Measurements from ENCODE around the gene GBP4. TPM values are rescaled to one million over a fixed set of nuclear protein-coding genes. Genes with fewer than 3 reads are reported as not detected.
A peak's percentile ranks its signal among the peaks of the same experiment; 100 is the strongest.
"Not testable (repeated sequence)": the region's sequence is repeated elsewhere in the genome, so short reads cannot be mapped to it uniquely, and the experiment has no call there.

GBP4 gene
- total RNA-seq, result 36.8 and 37.5 TPM in 2 replicates

DNA sequence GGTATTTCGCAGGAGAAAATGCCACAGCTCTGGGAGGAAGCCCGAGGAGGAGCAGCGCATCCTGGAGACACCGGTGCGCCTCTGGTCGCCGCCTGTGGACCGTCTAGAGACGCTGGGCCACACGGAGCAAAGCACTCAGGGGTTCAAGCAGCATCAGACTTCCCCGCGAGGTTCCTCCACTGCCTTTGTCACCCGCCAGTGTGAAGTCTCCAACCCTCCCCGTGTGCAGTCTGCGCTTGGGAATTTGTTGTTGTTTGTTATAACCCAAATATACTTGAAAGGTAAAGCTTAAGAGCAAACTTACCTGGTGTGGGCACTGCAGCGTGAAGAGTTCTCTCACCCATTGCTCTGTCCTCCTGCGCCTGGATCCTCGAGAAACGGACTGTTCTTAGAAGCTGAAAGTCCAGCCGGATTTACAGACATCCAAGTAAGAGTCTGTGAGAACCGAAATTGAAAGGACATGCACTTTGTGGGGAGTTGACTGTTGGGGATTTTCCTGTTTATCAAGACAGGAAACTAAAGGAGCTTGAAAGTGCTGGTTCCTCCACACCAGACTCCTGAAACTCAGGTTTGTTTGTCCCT lies at the start of gene GBP4:
GBP4 (minus strand) TSS at position 452 of the 582 bp plus-strand sequence; CDS start at position 344, 108 bp downstream.
- H3K4me3 Mint-ChIP-seq, result peak within 1 kb of the TSS; percentile 93
- intact Hi-C loops (cut with micrococcal nuclease), result loop anchor here (1.0 to 5.0 kb wide), 9 partner anchors 61 to 253 kb away; partner anchors contain the start of gene GBP2
- peaks cover 36% of the 10 kb centered on the region for H3K36me3 Mint-ChIP-seq (ENCODE audit: low read depth)

DNA sequence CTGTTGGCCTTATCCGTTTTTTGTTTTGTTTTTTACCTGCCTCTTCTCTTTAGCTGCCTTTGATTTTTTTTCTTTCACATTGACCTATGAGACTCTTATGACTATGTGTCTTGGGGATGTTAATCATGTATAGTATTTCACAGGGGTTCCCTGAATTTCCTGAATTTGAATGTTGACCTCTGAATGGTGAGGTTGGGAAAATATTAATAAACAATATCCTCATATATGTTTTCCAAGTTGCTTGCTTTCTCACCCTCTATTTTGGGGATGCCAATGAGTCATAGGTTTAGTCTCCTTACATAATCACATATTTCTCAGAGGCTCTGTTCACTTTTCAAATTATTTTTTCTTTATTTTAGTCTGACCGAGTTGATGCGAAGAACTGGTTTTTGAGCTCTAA lies 44.3 kb upstream of the GBP4 start:
- Mint-ChIP-seq H3K9me3 (peaks cover 74% of the 10 kb centered on the region), H3K4me1 (ENCODE audit: low read depth) (peaks cover 24% of the 10 kb centered on the region), H3K27ac (no peak overlapping the region), H3K27me3 (ENCODE audit: insufficient read depth) (no peaks in the 10 kb centered on the region), H3K4me3 (no peak overlapping the region), H3K36me3 (ENCODE audit: low read depth) (peaks cover 76% of the 10 kb centered on the region)
- no peak for DNase-seq (ENCODE audit: low spot score)
- intact Hi-C loops (cut with micrococcal nuclease), result no loop called here

More for the DNA sequence above, at the start of gene GBP4:
- Mint-ChIP-seq H3K4me1 (ENCODE audit: low read depth) (peaks cover 88% of the 10 kb centered on the region), H3K27ac (peak within 1 kb of the TSS; percentile 93), H3K9me3 (peaks cover 6% of the 10 kb centered on the region), H3K27me3 (ENCODE audit: insufficient read depth) (no peaks in the 10 kb centered on the region)
- peak; percentile 43 for DNase-seq (ENCODE audit: low spot score)

GRCh38 chr1:89221341-89221740 lies 22.6 kb upstream of the GBP4 start:
- peaks cover 24% of the 10 kb centered on the region for H3K36me3 Mint-ChIP-seq (ENCODE audit: low read depth)
- intact Hi-C loops (cut with micrococcal nuclease), result no loop called here
- H3K27me3 Mint-ChIP-seq (ENCODE audit: insufficient read depth), result no peaks in the 10 kb centered on the region
- H3K27ac Mint-ChIP-seq, result no peak overlapping the region
- no peak for DNase-seq (ENCODE audit: low spot score)
- H3K9me3 Mint-ChIP-seq, result peaks cover 60% of the 10 kb centered on the region
- no peaks in the 10 kb centered on the region for H3K4me1 Mint-ChIP-seq (ENCODE audit: low read depth)
- H3K4me3 Mint-ChIP-seq, result no peak overlapping the region

DNA sequence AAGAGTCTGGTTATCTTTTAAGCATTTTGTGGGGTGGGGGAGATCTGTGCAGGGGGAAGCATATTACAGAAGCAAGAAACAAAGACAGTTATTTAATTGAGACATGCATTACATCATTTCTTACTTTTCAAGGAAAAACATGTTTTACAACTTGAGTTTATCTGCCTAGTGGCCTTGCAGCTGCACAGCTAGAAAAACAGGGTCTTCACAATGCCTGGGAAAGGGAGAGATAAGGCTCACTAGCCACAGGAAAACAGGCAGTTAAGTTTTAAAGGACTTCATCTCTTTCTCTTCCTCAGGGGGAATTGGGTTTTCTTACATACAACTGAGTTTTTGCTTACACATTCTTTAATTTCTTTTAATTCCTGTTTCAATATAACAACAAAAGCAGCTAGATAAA lies 21.1 kb upstream of the GBP4 start:
- H3K4me3 Mint-ChIP-seq; DNase-seq (ENCODE audit: low spot score); intact Hi-C loops (cut with micrococcal nuclease); H3K27ac Mint-ChIP-seq; H3K27me3 Mint-ChIP-seq (ENCODE audit: insufficient read depth); H3K4me1 Mint-ChIP-seq (ENCODE audit: low read depth): not testable (repeated sequence)
- Mint-ChIP-seq H3K9me3 (peaks cover 53% of the 10 kb centered on the region), H3K36me3 (ENCODE audit: low read depth) (peaks cover 23% of the 10 kb centered on the region)

DNA sequence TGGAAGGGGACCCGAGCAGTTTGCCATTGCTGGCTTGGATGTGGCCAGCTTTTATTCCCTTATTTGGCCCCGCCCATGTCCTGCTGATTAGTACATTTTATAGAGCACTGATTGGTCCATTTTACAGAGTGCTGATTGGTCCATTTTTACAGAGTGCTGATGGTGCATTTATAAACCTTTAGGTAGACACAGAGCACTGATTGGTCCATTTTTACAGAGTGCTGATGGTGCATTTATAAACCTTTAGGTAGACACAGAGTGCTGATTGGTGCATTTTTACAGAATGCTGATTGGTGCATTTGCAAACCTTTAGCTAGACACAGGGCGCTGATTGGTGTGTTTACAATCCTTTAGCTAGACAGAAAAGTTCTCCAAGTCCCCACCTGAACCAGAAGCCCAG lies 20.2 kb upstream of the GBP4 start:
- H3K4me3 Mint-ChIP-seq; H3K4me1 Mint-ChIP-seq (ENCODE audit: low read depth); intact Hi-C loops (cut with micrococcal nuclease); DNase-seq (ENCODE audit: low spot score); H3K27me3 Mint-ChIP-seq (ENCODE audit: insufficient read depth); H3K27ac Mint-ChIP-seq: not testable (repeated sequence)
- Mint-ChIP-seq H3K9me3 (peaks cover 52% of the 10 kb centered on the region), H3K36me3 (ENCODE audit: low read depth) (peaks cover 21% of the 10 kb centered on the region)

DNA sequence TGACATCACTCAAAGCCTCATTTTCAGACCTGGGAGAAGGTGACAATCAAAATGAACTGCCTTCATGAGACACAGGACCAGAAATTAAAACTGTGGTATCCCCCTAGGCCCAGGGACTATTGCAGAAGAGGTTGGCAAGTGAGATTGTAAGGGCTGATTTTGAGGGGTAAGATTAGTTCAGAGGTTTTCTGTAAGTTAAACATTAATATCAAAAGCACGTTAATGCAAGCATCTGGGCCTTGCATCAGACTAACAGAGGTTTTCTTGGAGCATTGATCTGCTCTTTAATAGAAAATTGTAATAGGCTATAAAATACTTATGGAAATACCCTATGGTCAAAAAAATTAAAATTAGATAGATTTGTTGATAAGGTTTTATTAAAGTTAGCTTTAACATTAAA lies 14.6 kb upstream of the GBP4 start:
- Mint-ChIP-seq H3K36me3 (ENCODE audit: low read depth) (peaks cover 11% of the 10 kb centered on the region), H3K27me3 (ENCODE audit: insufficient read depth) (no peaks in the 10 kb centered on the region), H3K4me1 (ENCODE audit: low read depth) (no peaks in the 10 kb centered on the region), H3K9me3 (peaks cover 43% of the 10 kb centered on the region), H3K4me3 (no peak overlapping the region), H3K27ac (no peak overlapping the region)
- DNase-seq (ENCODE audit: low spot score), result no peak
- intact Hi-C loops (cut with micrococcal nuclease), result no loop called here

GRCh38 chr1:89211035-89211634 lies 12.4 kb upstream of the GBP4 start:
- peaks cover 5% of the 10 kb centered on the region for H3K36me3 Mint-ChIP-seq (ENCODE audit: low read depth)
- peaks cover 41% of the 10 kb centered on the region for H3K9me3 Mint-ChIP-seq
- no peak for DNase-seq (ENCODE audit: low spot score)
- H3K4me1 Mint-ChIP-seq (ENCODE audit: low read depth), result no peaks in the 10 kb centered on the region
- intact Hi-C loops (cut with micrococcal nuclease), result no loop called here
- H3K27ac Mint-ChIP-seq, result no peak overlapping the region
- H3K27me3 Mint-ChIP-seq (ENCODE audit: insufficient read depth), result no peaks in the 10 kb centered on the region
- no peak overlapping the region for H3K4me3 Mint-ChIP-seq

- Mint-ChIP-seq H3K4me1 (ENCODE audit: low read depth) (peaks cover 15% of the 10 kb centered on the region), H3K27me3 (ENCODE audit: insufficient read depth) (no peaks in the 10 kb centered on the region), H3K4me3 (no peak overlapping the region), H3K9me3 (peaks cover 57% of the 10 kb centered on the region), H3K27ac (no peak overlapping the region), H3K36me3 (ENCODE audit: low read depth) (peaks cover 15% of the 10 kb centered on the region)
- DNase-seq (ENCODE audit: low spot score), result no peak
- intact Hi-C loops (cut with micrococcal nuclease), result no loop called here
These were observed 7.6 kb upstream of the GBP4 start for GRCh38 chr1:89206373-89206772.

- peaks cover 38% of the 10 kb centered on the region for H3K9me3 Mint-ChIP-seq
- no peak for DNase-seq (ENCODE audit: low spot score)
- intact Hi-C loops (cut with micrococcal nuclease), result loop anchor here (5.0 kb wide), 1 partner anchor 229 kb away; no protein-coding TSS in a partner anchor
- H3K27me3 Mint-ChIP-seq (ENCODE audit: insufficient read depth), result no peaks in the 10 kb centered on the region
- peaks cover 15% of the 10 kb centered on the region for H3K36me3 Mint-ChIP-seq (ENCODE audit: low read depth)
- no peak overlapping the region for H3K4me3 Mint-ChIP-seq
- peaks cover 44% of the 10 kb centered on the region for H3K4me1 Mint-ChIP-seq (ENCODE audit: low read depth)
- no peak overlapping the region for H3K27ac Mint-ChIP-seq
These were observed 4.4 kb upstream of the GBP4 start for GRCh38 chr1:89203166-89203565.

DNA sequence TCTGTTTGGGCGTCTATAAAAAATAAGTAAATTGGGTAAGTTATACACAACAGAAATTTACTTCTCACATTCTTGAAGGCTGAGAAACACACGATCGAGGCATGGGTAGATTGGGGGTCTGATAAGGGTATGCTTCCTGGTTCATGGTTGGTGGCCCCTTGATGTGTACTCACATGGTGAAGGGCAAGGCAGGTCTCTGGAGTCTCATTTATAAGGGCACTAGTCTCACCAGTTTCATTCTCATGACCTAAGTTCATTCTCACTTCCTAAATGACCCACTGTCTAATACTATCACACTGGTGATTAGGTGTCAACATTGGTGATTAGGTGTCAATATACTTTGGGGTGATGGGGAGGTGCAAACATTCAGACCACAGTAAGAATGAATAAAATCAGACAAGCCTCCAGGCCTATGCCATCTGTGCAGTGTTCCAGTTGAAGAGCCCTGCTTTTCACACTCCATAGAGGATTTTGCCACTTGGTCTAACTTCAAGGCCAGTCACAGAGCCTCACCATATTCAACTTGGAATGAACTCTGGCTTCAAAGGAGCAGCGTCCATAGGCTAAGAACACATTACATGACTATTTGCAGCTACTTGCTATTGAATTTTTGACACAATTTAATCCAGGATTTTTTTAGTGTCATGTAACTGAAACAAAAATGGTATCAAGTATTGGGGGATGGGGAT lies 2.5 kb upstream of the GBP4 start:
- peak overlapping the region; percentile 51 for H3K27ac Mint-ChIP-seq
- H3K4me3 Mint-ChIP-seq, result peak overlapping the region; percentile 34
- H3K9me3 Mint-ChIP-seq, result peaks cover 27% of the 10 kb centered on the region
- H3K36me3 Mint-ChIP-seq (ENCODE audit: low read depth), result peaks cover 21% of the 10 kb centered on the region
- no peak for DNase-seq (ENCODE audit: low spot score)
- H3K27me3 Mint-ChIP-seq (ENCODE audit: insufficient read depth), result no peaks in the 10 kb centered on the region
- H3K4me1 Mint-ChIP-seq (ENCODE audit: low read depth), result peaks cover 64% of the 10 kb centered on the region
- intact Hi-C loops (cut with micrococcal nuclease), result loop anchor here (5.0 kb wide), 1 partner anchor 231 kb away; no protein-coding TSS in a partner anchor

DNA sequence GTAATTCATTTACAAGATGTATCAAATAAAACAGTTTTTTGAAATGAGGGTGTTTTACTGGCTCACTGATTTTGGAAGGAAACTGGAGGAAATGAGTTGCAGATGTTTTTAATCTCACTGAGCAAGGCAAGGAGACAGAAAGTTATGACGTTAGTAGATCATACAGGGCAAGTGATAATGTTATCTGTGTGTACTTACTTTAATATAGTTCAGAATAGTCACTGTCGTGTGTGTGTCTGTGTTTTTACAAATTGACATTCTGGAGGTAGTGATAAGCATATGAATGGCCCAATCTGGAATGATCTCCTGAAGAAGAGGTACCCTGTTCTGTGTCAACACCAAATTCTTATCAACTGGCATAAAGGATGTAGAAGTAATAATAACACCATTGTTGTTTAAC lies 1.9 kb upstream of the GBP4 start:
- peak overlapping the region; percentile 51 for H3K27ac Mint-ChIP-seq
- H3K4me1 Mint-ChIP-seq (ENCODE audit: low read depth), result peaks cover 69% of the 10 kb centered on the region
- no peak for DNase-seq (ENCODE audit: low spot score)
- H3K36me3 Mint-ChIP-seq (ENCODE audit: low read depth), result peaks cover 23% of the 10 kb centered on the region
- peaks cover 27% of the 10 kb centered on the region for H3K9me3 Mint-ChIP-seq
- no peaks in the 10 kb centered on the region for H3K27me3 Mint-ChIP-seq (ENCODE audit: insufficient read depth)
- peak overlapping the region; percentile 34 for H3K4me3 Mint-ChIP-seq
- intact Hi-C loops (cut with micrococcal nuclease), result loop anchor here (5.0 kb wide), 1 partner anchor 232 kb away; no protein-coding TSS in a partner anchor

DNA sequence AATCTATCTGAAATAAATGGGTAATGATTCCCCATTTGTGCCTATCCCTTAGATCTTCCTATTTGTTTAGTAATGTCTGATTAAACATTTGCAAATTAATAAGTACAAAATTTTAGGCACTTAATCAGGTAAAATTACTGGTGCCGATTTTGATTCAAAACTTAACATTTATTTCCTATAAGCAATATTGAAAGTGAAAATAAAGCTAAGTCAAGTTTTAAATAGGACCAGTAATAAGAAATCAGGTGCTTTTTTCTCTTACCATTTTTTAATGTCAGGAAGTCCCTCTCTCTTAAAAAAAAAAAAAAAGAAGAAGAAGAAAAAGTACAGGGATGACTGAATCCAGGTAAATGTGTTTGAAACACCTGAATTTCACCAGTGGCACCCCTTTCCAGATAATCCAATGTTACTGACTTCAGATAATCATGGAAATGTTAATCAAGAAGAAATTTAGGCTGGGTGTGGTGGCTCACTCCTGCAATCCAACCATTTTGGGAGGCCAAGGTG lies 836 bp upstream of the GBP4 start:
- Mint-ChIP-seq H3K36me3 (ENCODE audit: low read depth) (peaks cover 34% of the 10 kb centered on the region), H3K9me3 (peaks cover 16% of the 10 kb centered on the region), H3K27ac (peak overlapping the region; percentile 93), H3K27me3 (ENCODE audit: insufficient read depth) (no peaks in the 10 kb centered on the region), H3K4me1 (ENCODE audit: low read depth) (peaks cover 80% of the 10 kb centered on the region), H3K4me3 (peak overlapping the region; percentile 93)
- no peak for DNase-seq (ENCODE audit: low spot score)
- intact Hi-C loops (cut with micrococcal nuclease), result loop anchor here (1.0 to 5.0 kb wide), 5 partner anchors 73 to 233 kb away; partner anchors contain the start of gene GBP2

DNA sequence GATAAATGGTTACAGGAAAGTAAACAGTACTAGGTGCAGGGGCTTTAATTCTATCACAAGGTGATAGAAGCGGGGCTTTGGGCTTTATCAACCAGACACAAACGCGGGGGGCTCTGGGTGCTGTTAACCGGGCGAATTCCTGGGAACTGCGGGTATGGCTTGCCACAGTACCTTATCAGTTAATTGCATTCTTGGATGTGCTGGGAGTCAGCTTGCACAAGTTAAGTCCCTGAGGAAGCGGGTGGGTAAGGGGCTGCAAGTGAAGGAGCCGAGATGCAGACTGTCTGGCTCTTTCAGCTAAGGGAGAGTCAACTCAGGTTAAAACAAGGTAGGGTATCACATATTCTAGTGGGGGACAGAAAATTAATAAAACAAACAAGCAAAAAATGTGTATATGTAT lies 661 bp downstream of the GBP4 start:
- Mint-ChIP-seq H3K36me3 (ENCODE audit: low read depth) (peaks cover 36% of the 10 kb centered on the region), H3K4me3 (peak overlapping the region; percentile 93), H3K27me3 (ENCODE audit: insufficient read depth) (no peaks in the 10 kb centered on the region), H3K27ac (peak overlapping the region; percentile 93), H3K4me1 (ENCODE audit: low read depth) (peaks cover 87% of the 10 kb centered on the region), H3K9me3 (peaks cover 3% of the 10 kb centered on the region)
- intact Hi-C loops (cut with micrococcal nuclease), result loop anchor here (1.0 to 5.0 kb wide), 7 partner anchors 61 to 253 kb away; no protein-coding TSS in a partner anchor
- no peak for DNase-seq (ENCODE audit: low spot score)

All from activated T-helper 1 cell treated with anti-CD3 and anti-CD28 coated beads, Interleukin-12 subunit alpha, Interleukin-12 subunit beta, Interleukin-2, Interleukin-4 antibody, amounts not matched to agents 30 ng/mL and 10 ng/mL and 1 ng/mL, durations not matched to agents 14 hours and 24 hours and 36 hours (primary cell).